HL-60 (cell line): ENCODE results near the gene PLAU.

ENCODE experiments used
- POLR2AphosphoS5 ChIP-seq: IDR thresholded peaks from 2 replicates; pipeline ENCODE4 v1.6.1; 2012; ENCODE audit warnings: low read depth
- TF ChIP-seq, protein P1 (sequence below): IDR thresholded peaks from one replicate; pipeline ENCODE4 v1.5.1; 2011; ENCODE audit warnings: low read length, control low read depth, inconsistent platforms; ENCODE audit not compliant: insufficient read depth
- TF ChIP-seq, protein P2 (sequence below): IDR thresholded peaks from 2 replicates; pipeline ENCODE4 v1.6.1; 2012; ENCODE audit warnings: low read depth; ENCODE audit not compliant: insufficient replicate concordance

DNA sequence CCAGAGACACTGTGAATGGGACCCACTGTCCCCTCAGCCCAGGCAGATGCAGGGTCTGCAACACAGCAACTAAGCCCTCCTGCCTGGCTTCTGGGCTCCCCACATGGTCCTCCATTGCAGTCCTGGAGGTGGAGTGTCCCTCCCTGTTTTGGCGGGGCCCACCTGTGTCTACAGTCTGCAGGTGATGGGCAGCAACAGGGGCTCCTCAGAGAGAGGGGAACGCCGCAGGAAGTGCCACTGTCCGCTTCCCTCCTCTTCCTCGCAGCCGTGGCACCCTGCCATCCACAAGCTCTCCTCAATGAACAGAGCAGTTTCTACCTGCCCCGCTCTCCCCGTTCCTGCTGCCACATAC is 45.8 kb upstream of the PLAU start:
- TF ChIP-seq, protein P1, sequence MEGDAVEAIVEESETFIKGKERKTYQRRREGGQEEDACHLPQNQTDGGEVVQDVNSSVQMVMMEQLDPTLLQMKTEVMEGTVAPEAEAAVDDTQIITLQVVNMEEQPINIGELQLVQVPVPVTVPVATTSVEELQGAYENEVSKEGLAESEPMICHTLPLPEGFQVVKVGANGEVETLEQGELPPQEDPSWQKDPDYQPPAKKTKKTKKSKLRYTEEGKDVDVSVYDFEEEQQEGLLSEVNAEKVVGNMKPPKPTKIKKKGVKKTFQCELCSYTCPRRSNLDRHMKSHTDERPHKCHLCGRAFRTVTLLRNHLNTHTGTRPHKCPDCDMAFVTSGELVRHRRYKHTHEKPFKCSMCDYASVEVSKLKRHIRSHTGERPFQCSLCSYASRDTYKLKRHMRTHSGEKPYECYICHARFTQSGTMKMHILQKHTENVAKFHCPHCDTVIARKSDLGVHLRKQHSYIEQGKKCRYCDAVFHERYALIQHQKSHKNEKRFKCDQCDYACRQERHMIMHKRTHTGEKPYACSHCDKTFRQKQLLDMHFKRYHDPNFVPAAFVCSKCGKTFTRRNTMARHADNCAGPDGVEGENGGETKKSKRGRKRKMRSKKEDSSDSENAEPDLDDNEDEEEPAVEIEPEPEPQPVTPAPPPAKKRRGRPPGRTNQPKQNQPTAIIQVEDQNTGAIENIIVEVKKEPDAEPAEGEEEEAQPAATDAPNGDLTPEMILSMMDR, result no peak
- TF ChIP-seq, protein P2, sequence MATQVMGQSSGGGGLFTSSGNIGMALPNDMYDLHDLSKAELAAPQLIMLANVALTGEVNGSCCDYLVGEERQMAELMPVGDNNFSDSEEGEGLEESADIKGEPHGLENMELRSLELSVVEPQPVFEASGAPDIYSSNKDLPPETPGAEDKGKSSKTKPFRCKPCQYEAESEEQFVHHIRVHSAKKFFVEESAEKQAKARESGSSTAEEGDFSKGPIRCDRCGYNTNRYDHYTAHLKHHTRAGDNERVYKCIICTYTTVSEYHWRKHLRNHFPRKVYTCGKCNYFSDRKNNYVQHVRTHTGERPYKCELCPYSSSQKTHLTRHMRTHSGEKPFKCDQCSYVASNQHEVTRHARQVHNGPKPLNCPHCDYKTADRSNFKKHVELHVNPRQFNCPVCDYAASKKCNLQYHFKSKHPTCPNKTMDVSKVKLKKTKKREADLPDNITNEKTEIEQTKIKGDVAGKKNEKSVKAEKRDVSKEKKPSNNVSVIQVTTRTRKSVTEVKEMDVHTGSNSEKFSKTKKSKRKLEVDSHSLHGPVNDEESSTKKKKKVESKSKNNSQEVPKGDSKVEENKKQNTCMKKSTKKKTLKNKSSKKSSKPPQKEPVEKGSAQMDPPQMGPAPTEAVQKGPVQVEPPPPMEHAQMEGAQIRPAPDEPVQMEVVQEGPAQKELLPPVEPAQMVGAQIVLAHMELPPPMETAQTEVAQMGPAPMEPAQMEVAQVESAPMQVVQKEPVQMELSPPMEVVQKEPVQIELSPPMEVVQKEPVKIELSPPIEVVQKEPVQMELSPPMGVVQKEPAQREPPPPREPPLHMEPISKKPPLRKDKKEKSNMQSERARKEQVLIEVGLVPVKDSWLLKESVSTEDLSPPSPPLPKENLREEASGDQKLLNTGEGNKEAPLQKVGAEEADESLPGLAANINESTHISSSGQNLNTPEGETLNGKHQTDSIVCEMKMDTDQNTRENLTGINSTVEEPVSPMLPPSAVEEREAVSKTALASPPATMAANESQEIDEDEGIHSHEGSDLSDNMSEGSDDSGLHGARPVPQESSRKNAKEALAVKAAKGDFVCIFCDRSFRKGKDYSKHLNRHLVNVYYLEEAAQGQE, result no peak
- no peak for TF ChIP-seq POLR2AphosphoS5
